Kidney epithelial cell (primary cell): Measurements from ENCODE around the gene UCN2. TPM values are rescaled to one million over a fixed set of nuclear protein-coding genes. Genes with fewer than 3 reads are reported as not detected.

ENCODE experiments used
- DNase-seq: peaks from one replicate; pipeline ENCODE4 v3.0.0-alpha.2; 2010; ENCODE audit warnings: low read depth
- H3K27me3 ChIP-seq: 2 replicates; pipeline ENCODE4 v1.6.0; 2011; ENCODE audit warnings: low read length; ENCODE audit not compliant: control insufficient read depth, insufficient read depth
- H3K36me3 ChIP-seq: 2 replicates; pipeline ENCODE4 v1.5.1; 2011; ENCODE audit warnings: low read length; ENCODE audit not compliant: control insufficient read depth, insufficient read depth
- H3K4me3 ChIP-seq: 2 replicates; pipeline ENCODE4 v1.5.1; 2011; ENCODE audit warnings: low read depth, mild to moderate bottlenecking, control low read depth, low read length
- total RNA-seq: library from RNA; depleted of rRNA; stranded (reverse); fragments of >200 nt; gene quantifications from 2 replicates; pipeline ENCODE4 v1.2.3, GENCODE V29; 2015
- TF ChIP-seq, protein P1 (sequence below): IDR thresholded peaks from 2 replicates; pipeline ENCODE4 v1.5.1; 2011; ENCODE audit warnings: mild to moderate bottlenecking, moderate library complexity, low read length, control low read depth, inconsistent platforms; ENCODE audit not compliant: insufficient read depth, poor library complexity, severe bottlenecking

The UCN2 gene
- total RNA-seq, 1 donor from 2014 or later = 26.1 TPM

GRCh38 chr3:48543271-48543866 is 20.2 kb downstream of the UCN2 start:
- TF ChIP-seq, protein P1, sequence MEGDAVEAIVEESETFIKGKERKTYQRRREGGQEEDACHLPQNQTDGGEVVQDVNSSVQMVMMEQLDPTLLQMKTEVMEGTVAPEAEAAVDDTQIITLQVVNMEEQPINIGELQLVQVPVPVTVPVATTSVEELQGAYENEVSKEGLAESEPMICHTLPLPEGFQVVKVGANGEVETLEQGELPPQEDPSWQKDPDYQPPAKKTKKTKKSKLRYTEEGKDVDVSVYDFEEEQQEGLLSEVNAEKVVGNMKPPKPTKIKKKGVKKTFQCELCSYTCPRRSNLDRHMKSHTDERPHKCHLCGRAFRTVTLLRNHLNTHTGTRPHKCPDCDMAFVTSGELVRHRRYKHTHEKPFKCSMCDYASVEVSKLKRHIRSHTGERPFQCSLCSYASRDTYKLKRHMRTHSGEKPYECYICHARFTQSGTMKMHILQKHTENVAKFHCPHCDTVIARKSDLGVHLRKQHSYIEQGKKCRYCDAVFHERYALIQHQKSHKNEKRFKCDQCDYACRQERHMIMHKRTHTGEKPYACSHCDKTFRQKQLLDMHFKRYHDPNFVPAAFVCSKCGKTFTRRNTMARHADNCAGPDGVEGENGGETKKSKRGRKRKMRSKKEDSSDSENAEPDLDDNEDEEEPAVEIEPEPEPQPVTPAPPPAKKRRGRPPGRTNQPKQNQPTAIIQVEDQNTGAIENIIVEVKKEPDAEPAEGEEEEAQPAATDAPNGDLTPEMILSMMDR = no peak
- no peak for DNase-seq
- no peaks in the 10 kb centered on the region for H3K36me3 ChIP-seq
- H3K27me3 ChIP-seq = no peaks in the 10 kb centered on the region
- no peak overlapping the region for H3K4me3 ChIP-seq

DNA sequence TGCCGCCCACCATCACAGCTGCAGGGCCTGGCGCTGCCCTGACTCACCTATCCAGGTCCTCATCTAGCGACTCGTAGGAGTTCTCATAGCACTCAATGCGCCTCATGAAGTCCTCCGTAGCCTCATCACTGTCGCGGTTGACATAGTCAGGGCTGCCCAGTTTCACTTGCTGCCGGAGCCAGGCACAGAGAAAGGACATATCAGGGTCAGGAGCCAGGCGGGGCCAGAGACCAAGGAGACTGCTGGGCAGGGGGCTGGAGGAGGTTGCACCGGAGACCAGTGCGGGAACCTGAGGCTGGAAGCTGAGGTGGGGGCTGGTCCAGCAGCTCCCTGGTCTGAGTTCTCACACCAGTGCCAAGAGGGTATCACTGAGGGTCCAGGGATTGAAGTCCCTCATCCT is 25.1 kb downstream of the UCN2 start:
- H3K27me3 ChIP-seq = no peaks in the 10 kb centered on the region
- DNase-seq = no peak
- H3K4me3 ChIP-seq = no peak overlapping the region
- H3K36me3 ChIP-seq = peaks cover 2% of the 10 kb centered on the region
- TF ChIP-seq, protein P1 = no peak

DNA sequence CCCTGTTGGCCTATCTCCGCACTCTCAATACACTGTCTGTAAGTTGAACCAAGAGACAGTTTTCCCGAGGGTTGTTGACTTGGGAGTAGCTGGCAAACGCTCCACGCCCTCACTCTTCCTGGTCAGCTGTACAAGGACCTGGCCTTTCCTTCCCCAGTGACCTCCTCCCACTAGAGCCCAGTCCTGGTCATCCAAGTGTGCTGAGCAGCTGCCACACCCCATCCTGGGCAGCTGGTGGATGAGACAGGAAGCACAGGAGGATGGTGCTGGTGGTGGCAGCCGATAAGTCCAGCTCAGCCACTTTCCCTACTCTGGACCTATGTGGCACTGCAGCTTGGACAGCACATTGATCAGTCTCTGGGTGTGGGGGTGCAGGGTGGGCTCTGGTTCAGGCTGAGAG is 26.8 kb downstream of the UCN2 start:
- Histone ChIP-seq H3K27me3 (no peaks in the 10 kb centered on the region), H3K36me3 (peaks cover 2% of the 10 kb centered on the region), H3K4me3 (no peak overlapping the region)
- no peak for DNase-seq
- TF ChIP-seq, protein P1 = no peak

- peaks cover 2% of the 10 kb centered on the region for H3K36me3 ChIP-seq
- no peak overlapping the region for H3K4me3 ChIP-seq
- no peaks in the 10 kb centered on the region for H3K27me3 ChIP-seq
- no peak for DNase-seq
- TF ChIP-seq, protein P1 = no peak
These were observed 27.5 kb downstream of the UCN2 start for GRCh38 chr3:48536116-48536515.

GRCh38 chr3:48535578-48535977 is 28.0 kb downstream of the UCN2 start:
- no peak for DNase-seq
- TF ChIP-seq, protein P1 = no peak

DNA sequence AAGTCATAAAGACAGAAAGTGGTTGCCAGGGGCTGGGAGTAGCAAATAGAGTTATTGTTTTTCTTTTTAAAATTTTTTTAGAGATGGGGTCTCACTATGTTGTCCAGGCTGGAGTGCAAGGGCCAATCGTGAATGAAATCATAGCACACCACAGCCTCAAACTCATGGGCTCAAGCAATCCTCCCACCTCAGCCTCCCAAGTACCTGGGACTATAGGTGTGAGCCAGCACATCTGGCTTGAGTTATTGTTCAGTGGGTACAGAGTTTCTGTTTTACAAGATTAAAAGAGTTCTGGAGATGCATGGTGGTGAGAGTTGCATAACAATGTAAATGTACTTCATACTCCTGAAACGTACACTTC is 30.6 kb downstream of the UCN2 start:
- H3K4me3 ChIP-seq = no peak overlapping the region
- no peaks in the 10 kb centered on the region for H3K27me3 ChIP-seq
- DNase-seq = no peak
- H3K36me3 ChIP-seq = peaks cover 2% of the 10 kb centered on the region
- TF ChIP-seq, protein P1 = no peak

More at GRCh38 chr3:48535578-48535977, 28.0 kb downstream of the UCN2 start:
- Histone ChIP-seq H3K27me3 (no peaks in the 10 kb centered on the region), H3K36me3 (peaks cover 2% of the 10 kb centered on the region), H3K4me3 (no peak overlapping the region)
